ENCODE measurements around the gene PIGM. TPM values are rescaled to one million over a fixed set of nuclear protein-coding genes. Genes with fewer than 3 reads are reported as not detected.

Gene PIGM
- total and polyA plus RNA-seq, 2 experiments from 2014 or later, result 5.0 TPM

- H4K20me1 ChIP-seq (replicated peaks; ENCODE audit: insufficient read depth), result no peaks in the 10 kb centered on the region
- H3F3A ChIP-seq (replicated peaks; ENCODE audit: low read depth), result no peaks in the 10 kb centered on the region
- Mint-ChIP-seq H3K4me3 (no peak overlapping the region), H3K9me3 (no peaks in the 10 kb centered on the region), H3K27ac (no peak overlapping the region), H3K36me3 (ENCODE audit: low read depth) (no peaks in the 10 kb centered on the region), H3K4me1 (peaks cover 14% of the 10 kb centered on the region; the same call in 2 of the 3 replicates), H3K27me3 (ENCODE audit: insufficient read depth, low read depth, poor library complexity) (peaks cover 2% of the 10 kb centered on the region)
- H3K4me2 ChIP-seq, result no peak overlapping the region
- ATAC-seq (no peak), DNase-seq (ENCODE audit: low spot score) (no peak)
- TF ChIP-seq CTCF (conservative IDR thresholded peaks at IDR 0.05; ENCODE audit: low read depth in 2 of 2) (no peak), ZNF462 (CRISPR knock-in tag; IDR thresholded peaks at IDR 0.05) (no peak), ETS1 (IDR thresholded peaks at IDR 0.05) (no peak), REST (IDR thresholded peaks at IDR 0.05; ENCODE audit: unreplicated experiment) (no peak), JUNB (IDR thresholded peaks at IDR 0.05; ENCODE audit: unreplicated experiment) (no peak)
- H3K4me1 ChIP-seq (ENCODE audit: insufficient read depth), result peaks cover 13% of the 10 kb centered on the region
- no peak overlapping the region for H2AFZ ChIP-seq
- H3K36me3 ChIP-seq (ENCODE audit: insufficient read depth), result no peaks in the 10 kb centered on the region
- no peak overlapping the region for H3K27ac ChIP-seq (ENCODE audit: low read depth)
- no peaks in the 10 kb centered on the region for H3K79me2 ChIP-seq (replicated peaks; ENCODE audit: insufficient read depth)
- H3K4me3 ChIP-seq, result no peak overlapping the region
- no peaks in the 10 kb centered on the region for H3K27me3 ChIP-seq (ENCODE audit: insufficient read depth)
- H3K9me2 ChIP-seq (ENCODE audit: insufficient read depth), result peaks cover 6% of the 10 kb centered on the region; the same call in 1 of the 2 replicates
Observed at GRCh38 chr1:159994896-159995295, 36.9 kb downstream of the PIGM start.

Data from GM23338 (cell line).